HL-60 (cell line): ENCODE measurements around the gene RERG.

Source experiments
- DNase-seq, 2 experiments: peaks; one replicate each; pipeline ENCODE4 v3.0.0-alpha.2; 2010 to 2020; ENCODE audit warnings: low read depth in 1 of 2, low spot score in 1 of 2
- H3K27ac ChIP-seq: fragments of 250-450 bp; sonication (Bioruptor Pico); replicated peaks from 2 replicates; pipeline ENCODE4 v1.5.1; 2020; ENCODE audit warnings: mild to moderate bottlenecking, moderate library complexity
- H3K27me3 ChIP-seq: fragments of 250-450 bp; sonication (Bioruptor Pico); 2 replicates; pipeline ENCODE4 v1.5.1; 2021; ENCODE audit warnings: mild to moderate bottlenecking, moderate library complexity; ENCODE audit not compliant: insufficient read depth, poor library complexity, severe bottlenecking
- H3K4me3 ChIP-seq: replicated peaks from 2 replicates; pipeline ENCODE4 v1.5.1; 2011; ENCODE audit warnings: mild to moderate bottlenecking, control low read depth, low read length; ENCODE audit not compliant: insufficient read depth
- CTCF ChIP-seq: IDR thresholded peaks from one replicate; pipeline ENCODE4 v1.5.1; 2011; ENCODE audit warnings: low read length, control low read depth, inconsistent platforms; ENCODE audit not compliant: insufficient read depth
- GABPA ChIP-seq: IDR thresholded peaks from 2 replicates; pipeline ENCODE4 v1.6.1; 2012; ENCODE audit warnings: low read depth
- POLR2AphosphoS5 ChIP-seq: IDR thresholded peaks from 2 replicates; pipeline ENCODE4 v1.6.1; 2012; ENCODE audit warnings: low read depth
- REST ChIP-seq: IDR thresholded peaks from 2 replicates; pipeline ENCODE4 v1.6.1; 2012; ENCODE audit warnings: low read depth; ENCODE audit not compliant: insufficient replicate concordance
- SPI1 ChIP-seq: IDR thresholded peaks from 2 replicates; pipeline ENCODE4 v1.6.1; 2012; ENCODE audit warnings: low read depth, mild to moderate bottlenecking, borderline replicate concordance

RERG gene

GRCh38 chr12:15130541-15130940 lies 90.7 kb downstream of the RERG start:
- Histone ChIP-seq H3K27me3 (no peaks in the 10 kb centered on the region), H3K4me3 (no peak overlapping the region), H3K27ac (no peak overlapping the region)
- TF ChIP-seq POLR2AphosphoS5 (no peak), REST (no peak), CTCF (no peak), SPI1 (no peak), GABPA (no peak)
- no peak for DNase-seq

GRCh38 chr12:15123401-15123800 lies 97.8 kb downstream of the RERG start:
- DNase-seq: no peak
- TF ChIP-seq SPI1 (no peak), CTCF (no peak), GABPA (no peak), POLR2AphosphoS5 (no peak)
- no peaks in the 10 kb centered on the region for H3K27me3 ChIP-seq
- H3K4me3 ChIP-seq: no peak overlapping the region
- H3K27ac ChIP-seq: no peak overlapping the region

GRCh38 chr12:15122344-15122743 lies 98.9 kb downstream of the RERG start:
- TF ChIP-seq SPI1 (no peak), GABPA (no peak), REST (no peak), POLR2AphosphoS5 (no peak), CTCF (no peak)
- Histone ChIP-seq H3K4me3 (no peak overlapping the region), H3K27me3 (no peaks in the 10 kb centered on the region), H3K27ac (no peak overlapping the region)
- DNase-seq: no peak

- H3K27me3 ChIP-seq: no peaks in the 10 kb centered on the region
- no peak for TF ChIP-seq SPI1
- TF ChIP-seq POLR2AphosphoS5: no peak
- TF ChIP-seq REST: no peak
- no peak for TF ChIP-seq CTCF
- TF ChIP-seq GABPA: no peak
- no peak overlapping the region for H3K27ac ChIP-seq
- no peak overlapping the region for H3K4me3 ChIP-seq
- no peak for DNase-seq
Observed at GRCh38 chr12:15118955-15119354, 102.3 kb downstream of the RERG start.
